Neural cell (in vitro differentiated cells): ENCODE results near the gene PAGE4. TPM values are rescaled to one million over a fixed set of nuclear protein-coding genes. Genes with fewer than 3 reads are reported as not detected.

Source experiments
- H2AFZ ChIP-seq: fragments of 200-600, 300-800 bp; sonication (generic), shearing (Covaris generic); 2 replicates; pipeline ENCODE4 v1.6.0; 2014; ENCODE audit warnings: low read depth, mild to moderate bottlenecking, antibody characterized with exemption, low read length, moderate library complexity
- H3F3A ChIP-seq: fragments of 200-600 bp; shearing (Covaris generic); 2 replicates; pipeline ENCODE4 v1.6.1; 2016; ENCODE audit warnings: mild to moderate bottlenecking, moderate library complexity, mixed read lengths, antibody characterized with exemption, low read length; ENCODE audit not compliant: insufficient read depth, poor library complexity, severe bottlenecking
- H3K27ac ChIP-seq: fragments of 200-600, 300-800 bp; sonication (generic), shearing (Covaris generic); 2 replicates; pipeline ENCODE4 v1.5.1; 2014; ENCODE audit warnings: mild to moderate bottlenecking, low read length, moderate library complexity
- H3K27me3 ChIP-seq: fragments of 300-800, 200-600 bp; sonication (generic), shearing (Covaris generic); 2 replicates; pipeline ENCODE4 v1.6.0; 2014; ENCODE audit warnings: mild to moderate bottlenecking, low read depth, low read length, moderate library complexity; ENCODE audit not compliant: insufficient read depth
- H3K36me3 ChIP-seq: fragments of 300-800, 200-600 bp; sonication (generic), shearing (Covaris generic); 2 replicates; pipeline ENCODE4 v1.5.1; 2014; ENCODE audit warnings: mild to moderate bottlenecking, antibody characterized with exemption, low read length, moderate library complexity; ENCODE audit not compliant: insufficient read depth
- H3K4me2 ChIP-seq: fragments of 300-800, 200-600 bp; sonication (generic), shearing (Covaris generic); 2 replicates; pipeline ENCODE4 v1.6.0; 2014; ENCODE audit warnings: mild to moderate bottlenecking, low read length
- H3K4me3 ChIP-seq: fragments of 300-800, 200-600 bp; sonication (generic), shearing (Covaris generic); 2 replicates; pipeline ENCODE4 v1.5.1; 2014; ENCODE audit warnings: mild to moderate bottlenecking, low read length, moderate library complexity
- H3K79me2 ChIP-seq: fragments of 200-600 bp; shearing (Covaris generic); replicated peaks from 2 replicates; pipeline ENCODE4 v1.6.0; 2014; ENCODE audit warnings: mild to moderate bottlenecking, low read length, moderate library complexity; ENCODE audit not compliant: insufficient read depth
- H3K9ac ChIP-seq: fragments of 300-800, 200-600 bp; sonication (generic), shearing (Covaris generic); 2 replicates; pipeline ENCODE4 v1.6.1; 2016; ENCODE audit warnings: mild to moderate bottlenecking, low read length, mixed read lengths
- H3K9me2 ChIP-seq: fragments of 200-600 bp; shearing (Covaris generic); 2 replicates; pipeline ENCODE4 v1.6.1; 2016; ENCODE audit warnings: mild to moderate bottlenecking, low read length, mixed read lengths; ENCODE audit not compliant: insufficient read depth
- H3K9me3 ChIP-seq: fragments of 200-600, 300-800 bp; sonication (generic), shearing (Covaris generic); 2 replicates; pipeline ENCODE4 v1.6.1; 2016; ENCODE audit warnings: mild to moderate bottlenecking, mixed run types, low read length, moderate library complexity, mixed read lengths
- H4K20me1 ChIP-seq: fragments of 200-600 bp; shearing (Covaris generic); 2 replicates; pipeline ENCODE4 v1.6.1; 2016; ENCODE audit warnings: mild to moderate bottlenecking, mixed run types; ENCODE audit not compliant: insufficient read depth
- EP300 ChIP-seq: fragments of 450-650 bp; conservative IDR thresholded peaks from 2 replicates; pipeline ENCODE4 v1.6.1; 2014; ENCODE audit warnings: antibody characterized with exemption, mild to moderate bottlenecking, moderate library complexity; ENCODE audit not compliant: poor library complexity, severe bottlenecking
- EZH2 ChIP-seq: fragments of 200-600, 300-800 bp; shearing (Covaris generic), sonication (generic); IDR thresholded peaks from 2 replicates; pipeline ENCODE4 v1.6.1; 2014; ENCODE audit warnings: antibody characterized with exemption, low read length, borderline replicate concordance, mild to moderate bottlenecking; ENCODE audit not compliant: insufficient read depth, poor library complexity, severe bottlenecking
- MXI1 ChIP-seq: fragments of 450-650 bp; conservative IDR thresholded peaks from 2 replicates; pipeline ENCODE4 v1.6.1; 2014; ENCODE audit warnings: antibody characterized with exemption, mild to moderate bottlenecking; ENCODE audit not compliant: poor library complexity, severe bottlenecking
- POLR2AphosphoS5 ChIP-seq: IDR thresholded peaks from 2 replicates; pipeline ENCODE4 v1.6.1; 2012
- RAD21 ChIP-seq: fragments of 450-650 bp; conservative IDR thresholded peaks from 2 replicates; pipeline ENCODE4 v1.6.1; 2014; ENCODE audit warnings: antibody characterized with exemption, mild to moderate bottlenecking, moderate library complexity
- SMC3 ChIP-seq: fragments of 450-650 bp; conservative IDR thresholded peaks from 2 replicates; pipeline ENCODE4 v1.6.1; 2014; ENCODE audit warnings: antibody characterized with exemption, mild to moderate bottlenecking, moderate library complexity; ENCODE audit not compliant: poor library complexity
- TAF1 ChIP-seq: IDR thresholded peaks from 2 replicates; pipeline ENCODE4 v1.6.1; 2012; ENCODE audit warnings: low read depth
- polyA plus RNA-seq: library from polyadenylated mRNA; depleted of rRNA; stranded (reverse); fragments of >200 nt; gene quantifications from 2 replicates; pipeline ENCODE4 v1.2.3, GENCODE V29; 2014
- TF ChIP-seq, protein P1 (sequence below): IDR thresholded peaks from 2 replicates; pipeline ENCODE4 v1.6.1; 2012; ENCODE audit warnings: borderline replicate concordance
- TF ChIP-seq, protein P2 (sequence below): fragments of 450-650 bp; IDR thresholded peaks from 2 replicates; pipeline ENCODE4 v1.5.1; 2014; ENCODE audit warnings: antibody characterized with exemption, mild to moderate bottlenecking, moderate library complexity; ENCODE audit not compliant: poor library complexity, severe bottlenecking

Gene PAGE4
- polyA plus RNA-seq, 1 donor from 2014 or later = not detected

DNA sequence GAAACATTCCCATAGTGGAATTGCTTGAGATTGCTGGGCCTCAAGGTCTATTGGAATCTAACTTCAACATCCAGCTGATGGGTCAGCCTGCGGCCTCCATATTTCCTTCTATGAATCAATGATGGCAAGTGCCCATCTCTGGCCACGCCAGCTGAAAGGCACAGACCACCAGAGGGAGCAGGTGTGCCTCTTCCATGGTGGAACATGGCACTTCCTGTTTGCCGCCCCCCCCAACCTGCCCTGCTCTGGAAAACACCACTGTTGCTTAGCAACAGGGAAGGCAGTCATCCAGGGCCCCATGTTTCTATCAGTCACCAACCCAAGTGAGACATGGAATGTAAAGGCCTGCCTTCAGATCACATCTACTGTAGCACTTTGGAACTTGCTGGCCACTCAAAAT lies 11.6 kb downstream of the PAGE4 start:
- Histone ChIP-seq H3K27ac (peak overlapping the region; percentile 87), H4K20me1 (no peaks in the 10 kb centered on the region), H3K9me3 (no peaks in the 10 kb centered on the region), H3K27me3 (no peaks in the 10 kb centered on the region), H3K4me2 (no peak overlapping the region), H3K9ac (peak overlapping the region; percentile 57), H3K4me3 (peak overlapping the region; percentile 50), H2AFZ (peak overlapping the region; percentile 45), H3K79me2 (no peaks in the 10 kb centered on the region), H3K9me2 (no peaks in the 10 kb centered on the region), H3F3A (no peaks in the 10 kb centered on the region), H3K36me3 (no peaks in the 10 kb centered on the region)
- TF ChIP-seq EP300 (peak; percentile 53), TAF1 (no peak), MXI1 (peak; percentile 42), POLR2AphosphoS5 (peak; percentile 36), EZH2 (no peak), SMC3 (peak; percentile 94), RAD21 (peak; percentile 85)
- TF ChIP-seq, protein P1, sequence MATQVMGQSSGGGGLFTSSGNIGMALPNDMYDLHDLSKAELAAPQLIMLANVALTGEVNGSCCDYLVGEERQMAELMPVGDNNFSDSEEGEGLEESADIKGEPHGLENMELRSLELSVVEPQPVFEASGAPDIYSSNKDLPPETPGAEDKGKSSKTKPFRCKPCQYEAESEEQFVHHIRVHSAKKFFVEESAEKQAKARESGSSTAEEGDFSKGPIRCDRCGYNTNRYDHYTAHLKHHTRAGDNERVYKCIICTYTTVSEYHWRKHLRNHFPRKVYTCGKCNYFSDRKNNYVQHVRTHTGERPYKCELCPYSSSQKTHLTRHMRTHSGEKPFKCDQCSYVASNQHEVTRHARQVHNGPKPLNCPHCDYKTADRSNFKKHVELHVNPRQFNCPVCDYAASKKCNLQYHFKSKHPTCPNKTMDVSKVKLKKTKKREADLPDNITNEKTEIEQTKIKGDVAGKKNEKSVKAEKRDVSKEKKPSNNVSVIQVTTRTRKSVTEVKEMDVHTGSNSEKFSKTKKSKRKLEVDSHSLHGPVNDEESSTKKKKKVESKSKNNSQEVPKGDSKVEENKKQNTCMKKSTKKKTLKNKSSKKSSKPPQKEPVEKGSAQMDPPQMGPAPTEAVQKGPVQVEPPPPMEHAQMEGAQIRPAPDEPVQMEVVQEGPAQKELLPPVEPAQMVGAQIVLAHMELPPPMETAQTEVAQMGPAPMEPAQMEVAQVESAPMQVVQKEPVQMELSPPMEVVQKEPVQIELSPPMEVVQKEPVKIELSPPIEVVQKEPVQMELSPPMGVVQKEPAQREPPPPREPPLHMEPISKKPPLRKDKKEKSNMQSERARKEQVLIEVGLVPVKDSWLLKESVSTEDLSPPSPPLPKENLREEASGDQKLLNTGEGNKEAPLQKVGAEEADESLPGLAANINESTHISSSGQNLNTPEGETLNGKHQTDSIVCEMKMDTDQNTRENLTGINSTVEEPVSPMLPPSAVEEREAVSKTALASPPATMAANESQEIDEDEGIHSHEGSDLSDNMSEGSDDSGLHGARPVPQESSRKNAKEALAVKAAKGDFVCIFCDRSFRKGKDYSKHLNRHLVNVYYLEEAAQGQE = peak; percentile 48
- TF ChIP-seq, protein P2, sequence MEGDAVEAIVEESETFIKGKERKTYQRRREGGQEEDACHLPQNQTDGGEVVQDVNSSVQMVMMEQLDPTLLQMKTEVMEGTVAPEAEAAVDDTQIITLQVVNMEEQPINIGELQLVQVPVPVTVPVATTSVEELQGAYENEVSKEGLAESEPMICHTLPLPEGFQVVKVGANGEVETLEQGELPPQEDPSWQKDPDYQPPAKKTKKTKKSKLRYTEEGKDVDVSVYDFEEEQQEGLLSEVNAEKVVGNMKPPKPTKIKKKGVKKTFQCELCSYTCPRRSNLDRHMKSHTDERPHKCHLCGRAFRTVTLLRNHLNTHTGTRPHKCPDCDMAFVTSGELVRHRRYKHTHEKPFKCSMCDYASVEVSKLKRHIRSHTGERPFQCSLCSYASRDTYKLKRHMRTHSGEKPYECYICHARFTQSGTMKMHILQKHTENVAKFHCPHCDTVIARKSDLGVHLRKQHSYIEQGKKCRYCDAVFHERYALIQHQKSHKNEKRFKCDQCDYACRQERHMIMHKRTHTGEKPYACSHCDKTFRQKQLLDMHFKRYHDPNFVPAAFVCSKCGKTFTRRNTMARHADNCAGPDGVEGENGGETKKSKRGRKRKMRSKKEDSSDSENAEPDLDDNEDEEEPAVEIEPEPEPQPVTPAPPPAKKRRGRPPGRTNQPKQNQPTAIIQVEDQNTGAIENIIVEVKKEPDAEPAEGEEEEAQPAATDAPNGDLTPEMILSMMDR = peak; percentile 88

DNA sequence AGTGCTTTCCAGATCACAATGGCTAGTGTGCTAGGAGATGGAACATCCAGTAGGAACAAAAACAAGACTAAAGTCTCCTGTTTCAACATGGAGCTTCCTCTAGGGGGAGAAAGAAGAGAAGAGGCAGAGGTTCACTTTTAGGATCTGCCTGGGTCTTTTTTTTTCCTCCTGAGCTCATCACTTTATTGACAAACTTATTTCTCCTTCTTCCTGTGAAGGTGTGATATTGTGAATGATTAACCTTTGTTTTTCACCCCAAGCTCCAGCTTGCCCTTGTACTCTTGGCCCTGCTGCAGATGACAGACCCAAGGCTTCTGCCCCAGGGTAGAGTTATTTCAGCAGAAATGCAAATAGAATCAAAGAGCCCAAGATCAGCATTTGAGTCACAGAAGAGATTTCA lies 13.5 kb downstream of the PAGE4 start:
- Histone ChIP-seq H3K9ac (no peak overlapping the region), H3K9me3 (no peaks in the 10 kb centered on the region), H2AFZ (no peak overlapping the region), H3K27ac (no peak overlapping the region), H3K4me3 (no peak overlapping the region), H3K79me2 (no peaks in the 10 kb centered on the region), H4K20me1 (no peaks in the 10 kb centered on the region), H3F3A (no peaks in the 10 kb centered on the region), H3K4me2 (no peak overlapping the region), H3K9me2 (no peaks in the 10 kb centered on the region), H3K27me3 (no peaks in the 10 kb centered on the region), H3K36me3 (no peaks in the 10 kb centered on the region)
- TF ChIP-seq POLR2AphosphoS5 (no peak), EZH2 (no peak), EP300 (no peak), RAD21 (no peak), SMC3 (no peak), TAF1 (no peak), MXI1 (no peak)
- TF ChIP-seq, protein P1 = no peak
- TF ChIP-seq, protein P2 = no peak
